A172 (cell line): ENCODE results near the gene HES6. TPM values are rescaled to one million over a fixed set of nuclear protein-coding genes. Genes with fewer than 3 reads are reported as not detected.

ENCODE experiments used
- total RNA-seq: library from RNA; depleted of rRNA; stranded (reverse); fragments of >200 nt; shearing (Covaris generic); gene quantifications from 2 replicates; pipeline ENCODE4 v1.2.3, GENCODE V29; 2014; rRNA removed

The HES6 gene
- total RNA-seq, 1 experiment from 2014 or later: 28.6 TPM

Other genes with a start within 250 kb of the HES6 start
- 40.8 and 79.9 TPM in 2 replicates for gene SCLY, start 179.0 kb downstream of the HES6 start, total RNA-seq
- 0.29 TPM in 1 of 2 replicates, not detected in the other for gene ESPNL, start 139.7 kb downstream of the HES6 start, total RNA-seq
- gene KLHL30, start 101.4 kb downstream of the HES6 start, total RNA-seq: 6.3 and 7.4 TPM in 2 replicates
- 25.3 and 31.3 TPM in 2 replicates for gene ERFE, start 81.1 kb downstream of the HES6 start, total RNA-seq
- gene ILKAP, start 36.3 kb downstream of the HES6 start, total RNA-seq: 21.2 and 22.2 TPM in 2 replicates
- gene PER2, start 48.6 kb upstream of the HES6 start, total RNA-seq: 1.4 and 1.6 TPM in 2 replicates
- 14.0 and 17.9 TPM in 2 replicates for gene TRAF3IP1, start 80.5 kb upstream of the HES6 start, total RNA-seq
- gene ASB1, start 186.9 kb upstream of the HES6 start, total RNA-seq: 43.2 and 46.8 TPM in 2 replicates